Measurements from ENCODE around the gene HHIPL1.

- TF ChIP-seq CTCF (IDR thresholded peaks at IDR 0.05) (no peak), ZFX (IDR thresholded peaks at IDR 0.05; ENCODE audit: borderline replicate concordance) (no peak)
Measured at GRCh38 chr14:99650189-99650588, 5.3 kb downstream of the HHIPL1 start.
